HG02571 (cell line): ENCODE measurements around the gene PUS10.
"Not testable (repeated sequence)": the region's sequence is repeated elsewhere in the genome, so short reads cannot be mapped to it uniquely, and the experiment has no call there.

ENCODE experiments used
- ATAC-seq: cut with Tn5 transposase; IDR thresholded peaks from one replicate; pipeline ENCODE4 v1.9.1; 2021; ENCODE audit warnings: mild to moderate bottlenecking, moderate library complexity; ENCODE audit not compliant: unreplicated experiment

Gene PUS10

GRCh38 chr2:61012303-61012702 lies 5.8 kb downstream of the PUS10 start:
- not testable (repeated sequence) for ATAC-seq

- no peak for ATAC-seq
Measured at GRCh38 chr2:61011678-61012077, 6.4 kb downstream of the PUS10 start.

- no peak for ATAC-seq
Measured at GRCh38 chr2:61009355-61009754, 8.7 kb downstream of the PUS10 start.

- no peak for ATAC-seq
Measured at GRCh38 chr2:61006486-61007105, 11.5 kb downstream of the PUS10 start.

- no peak for ATAC-seq
Measured at GRCh38 chr2:61005736-61006135, 12.3 kb downstream of the PUS10 start.

- ATAC-seq: no peak
Measured at GRCh38 chr2:60998628-60999545, 19.2 kb downstream of the PUS10 start.

- no peak for ATAC-seq
Measured at GRCh38 chr2:60994131-60994530, 23.9 kb downstream of the PUS10 start.

- ATAC-seq: peak; percentile 97
Measured at GRCh38 chr2:60992985-60993392, 25.1 kb downstream of the PUS10 start.

- no peak for ATAC-seq
Measured at GRCh38 chr2:60991644-60992043, 26.4 kb downstream of the PUS10 start.

GRCh38 chr2:60989259-60989658 lies 28.8 kb downstream of the PUS10 start:
- no peak for ATAC-seq

GRCh38 chr2:60987656-60988055 lies 30.4 kb downstream of the PUS10 start:
- ATAC-seq: not testable (repeated sequence)

- ATAC-seq: no peak
Measured at GRCh38 chr2:60987041-60987440, 31.0 kb downstream of the PUS10 start.

- no peak for ATAC-seq
Measured at GRCh38 chr2:60984720-60985119, 33.3 kb downstream of the PUS10 start.

GRCh38 chr2:60982066-60982465 lies 36.0 kb downstream of the PUS10 start:
- not testable (repeated sequence) for ATAC-seq

- no peak for ATAC-seq
Measured at GRCh38 chr2:60980071-60980815, 37.8 kb downstream of the PUS10 start.

- ATAC-seq: no peak
Measured at GRCh38 chr2:60979231-60979630, 38.8 kb downstream of the PUS10 start.

GRCh38 chr2:60977562-60977895 lies 40.5 kb downstream of the PUS10 start:
- ATAC-seq: no peak

- peak; percentile 50 for ATAC-seq
Measured at GRCh38 chr2:60976875-60977561, 41.0 kb downstream of the PUS10 start.

- ATAC-seq: no peak
Measured at GRCh38 chr2:60976256-60976850, 41.7 kb downstream of the PUS10 start.

- ATAC-seq: no peak
Measured at GRCh38 chr2:60974652-60975051, 43.4 kb downstream of the PUS10 start.

- no peak for ATAC-seq
Measured at GRCh38 chr2:60973705-60974104, 44.4 kb downstream of the PUS10 start.
